Naive thymus-derived CD4-positive, alpha-beta T cell (primary cell): ENCODE data around the gene RNGTT. TPM values are rescaled to one million over a fixed set of nuclear protein-coding genes. Genes with fewer than 3 reads are reported as not detected.

Experiments
- ATAC-seq: fragments of 150-1000 bp; cut with Tn5 transposase; 2 replicates; pipeline ENCODE4 v1.10.0; 2021; ENCODE audit warnings: mild to moderate bottlenecking, moderate library complexity
- CTCF ChIA-PET: fragments of 350-600 bp; sonication (Branson Sonifier 250); formaldehyde crosslinking; loops from one replicate; lab custom pipeline; 2021; ENCODE audit warnings: antibody characterized with exemption; lab: Charles Lee
- POLR2A ChIA-PET: fragments of 350-600 bp; sonication (Branson Sonifier 250); formaldehyde crosslinking; loops from one replicate; lab custom pipeline; 2021; ENCODE audit warnings: antibody characterized with exemption, inconsistent platforms; lab: Charles Lee
- DNase-seq, 9 donors: peaks; one replicate each; pipeline versions ENCODE4 v3.0.0 to v3.0.0-alpha.2; 2020 to 2022; ENCODE audit warnings: mixed read lengths in 1 of 9
- H3K27ac ChIP-seq: one replicate; pipeline ENCODE4 v1.7.0; 2013; ENCODE audit warnings: mild to moderate bottlenecking, low read depth, low read length, moderate library complexity
- H3K27me3 ChIP-seq, 2 donors: one replicate each; pipeline ENCODE4 v1.7.0; 2013; ENCODE audit warnings: low read length in 2 of 2, mild to moderate bottlenecking in 2 of 2, moderate library complexity in 2 of 2; ENCODE audit not compliant: control insufficient read depth in 2 of 2, insufficient read depth in 2 of 2
- H3K36me3 ChIP-seq, 3 experiments: 1 replicate in 2 of 3; 2 replicates in 1 of 3; pipeline ENCODE4 v1.7.0; 2013; ENCODE audit warnings: low read length in 3 of 3, mild to moderate bottlenecking in 3 of 3, moderate library complexity in 1 of 3; ENCODE audit not compliant: insufficient read depth in 3 of 3, control insufficient read depth in 2 of 3
- H3K4me1 ChIP-seq, 2 donors: one replicate each; pipeline ENCODE4 v1.7.0; 2013; ENCODE audit warnings: low read length in 2 of 2, mild to moderate bottlenecking in 2 of 2, moderate library complexity in 1 of 2; ENCODE audit not compliant: control insufficient read depth in 2 of 2, insufficient read depth in 2 of 2
- H3K4me3 ChIP-seq: 2 replicates; pipeline ENCODE4 v1.7.0; 2013; ENCODE audit warnings: mild to moderate bottlenecking, low read length
- H3K9me3 ChIP-seq, 3 experiments: 1 replicate in 2 of 3; 2 replicates in 1 of 3; pipeline ENCODE4 v1.7.0; 2013; ENCODE audit warnings: low read length in 3 of 3; ENCODE audit not compliant: control insufficient read depth in 2 of 3
- H3K27ac Mint-ChIP-seq, 9 donors: one replicate each; pipeline ENCODE4 v1.8.0; 2020 to 2022; ENCODE audit warnings: mixed read lengths in 9 of 9, mild to moderate bottlenecking in 8 of 9, moderate library complexity in 5 of 9, inconsistent platforms in 2 of 9
- H3K27me3 Mint-ChIP-seq, 5 donors: one replicate each; pipeline ENCODE4 v1.8.0; 2021 to 2022; ENCODE audit warnings: mixed read lengths in 5 of 5, mild to moderate bottlenecking in 1 of 5
- H3K36me3 Mint-ChIP-seq, 5 donors: one replicate each; pipeline ENCODE4 v1.8.0; 2020 to 2022; ENCODE audit warnings: mixed read lengths in 5 of 5, mild to moderate bottlenecking in 3 of 5, inconsistent platforms in 1 of 5
- H3K4me1 Mint-ChIP-seq, 7 donors: one replicate each; pipeline ENCODE4 v1.8.0; 2020 to 2022; ENCODE audit warnings: mixed read lengths in 7 of 7, mild to moderate bottlenecking in 3 of 7, inconsistent platforms in 1 of 7
- H3K4me3 Mint-ChIP-seq, 10 donors: one replicate each; pipeline ENCODE4 v1.8.0; 2020 to 2022; ENCODE audit warnings: mild to moderate bottlenecking in 10 of 10, mixed read lengths in 10 of 10, moderate library complexity in 6 of 10, inconsistent platforms in 2 of 10
- H3K9me3 Mint-ChIP-seq, 11 donors: one replicate each; pipeline ENCODE4 v1.8.0; 2020 to 2022; ENCODE audit warnings: mixed read lengths in 11 of 11, mild to moderate bottlenecking in 4 of 11, inconsistent platforms in 1 of 11, moderate library complexity in 1 of 11
- intact Hi-C, 2 donors: fragments of 100-400 bp; cut with micrococcal nuclease; formaldehyde crosslinking; loops; one replicate each; pipeline ENCODE4 v1.15.1; 2023
- polyA plus RNA-seq, 2 donors: library from polyadenylated mRNA; unstranded; fragments of 300-500 nt; fragmentation: Illumina TruSeq; gene quantifications; one replicate each; pipeline ENCODE4 v1.2.3, GENCODE V29; 2021
- total RNA-seq, 6 experiments: library from RNA in 5 of 6; stranded (reverse) in 5 of 6; gene quantifications; 1 replicate in 5 of 6; 2 replicates in 1 of 6; pipeline ENCODE4 v1.2.3 and lab custom pipeline; 2021 to 2026

RNGTT gene
- total and polyA plus RNA-seq, 7 experiments from 2014 or later, result 15.4 to 26.5 (median 19.3) TPM

GRCh38 chr6:88651400-88651799, 312.0 kb downstream of the RNGTT start:
- Mint-ChIP-seq H3K9me3 (peaks cover 0 to 14% (median 3%) of the 10 kb centered on the region in 11 donors), H3K36me3 (peaks cover 1 to 49% (median 29%) of the 10 kb centered on the region in 5 donors), H3K4me3 (no peak overlapping the region), H3K4me1 (peaks cover 0 to 4% (median 0%) of the 10 kb centered on the region in 7 donors), H3K27me3 (no peaks in the 10 kb centered on the region), H3K27ac (no peak overlapping the region)
- no peaks in the 10 kb centered on the region for H3K27me3 ChIP-seq
- H3K4me3 ChIP-seq, result no peak overlapping the region
- ChIA-PET CTCF (no interaction called here), POLR2A (no interaction called here)
- no peaks in the 10 kb centered on the region for H3K36me3 ChIP-seq
- H3K27ac ChIP-seq, result no peak overlapping the region
- no peaks in the 10 kb centered on the region for H3K4me1 ChIP-seq
- no peak for ATAC-seq
- DNase-seq, result no peak
- intact Hi-C loops, result no loop called here
- H3K9me3 ChIP-seq, result no peaks in the 10 kb centered on the region

- DNase-seq, result no peak
- Histone ChIP-seq H3K27me3 (no peaks in the 10 kb centered on the region), H3K4me3 (no peak overlapping the region), H3K9me3 (no peaks in the 10 kb centered on the region), H3K36me3 (no peaks in the 10 kb centered on the region), H3K4me1 (no peaks in the 10 kb centered on the region), H3K27ac (no peak overlapping the region)
- H3K9me3 Mint-ChIP-seq, result peaks cover 0 to 13% (median 3%) of the 10 kb centered on the region in 11 donors
- H3K4me3 Mint-ChIP-seq, result no peak overlapping the region
- ChIA-PET CTCF (no interaction called here), POLR2A (no interaction called here)
- peaks cover 0 to 4% (median 0%) of the 10 kb centered on the region in 7 donors for H3K4me1 Mint-ChIP-seq
- H3K27me3 Mint-ChIP-seq, result no peaks in the 10 kb centered on the region
- intact Hi-C loops, result no loop called here
- peaks cover 1 to 45% (median 29%) of the 10 kb centered on the region in 5 donors for H3K36me3 Mint-ChIP-seq
- ATAC-seq, result no peak
- no peak overlapping the region for H3K27ac Mint-ChIP-seq
Measured at GRCh38 chr6:88650979-88651378, 312.4 kb downstream of the RNGTT start.

GRCh38 chr6:88650029-88650619, 313.3 kb downstream of the RNGTT start:
- DNase-seq (no peak), ATAC-seq (no peak)
- Histone ChIP-seq H3K9me3 (no peaks in the 10 kb centered on the region), H3K36me3 (no peaks in the 10 kb centered on the region), H3K4me1 (no peaks in the 10 kb centered on the region), H3K27ac (no peak overlapping the region), H3K27me3 (no peaks in the 10 kb centered on the region), H3K4me3 (no peak overlapping the region)
- Mint-ChIP-seq H3K27ac (no peak overlapping the region), H3K9me3 (peaks cover 0 to 13% (median 3%) of the 10 kb centered on the region in 11 donors), H3K27me3 (no peaks in the 10 kb centered on the region), H3K4me1 (peaks cover 0 to 4% (median 0%) of the 10 kb centered on the region in 7 donors), H3K36me3 (peaks cover 1 to 39% (median 29%) of the 10 kb centered on the region in 5 donors), H3K4me3 (no peak overlapping the region)
- intact Hi-C loops, result no loop called here
- POLR2A ChIA-PET, result no interaction called here
- CTCF ChIA-PET, result no interaction called here

- Histone ChIP-seq H3K27ac (no peak overlapping the region), H3K4me3 (no peak overlapping the region)
Measured at GRCh38 chr6:88641178-88641903, 322.1 kb downstream of the RNGTT start.

GRCh38 chr6:88637761-88638545, 325.5 kb downstream of the RNGTT start:
- H3K27me3 ChIP-seq, result no peaks in the 10 kb centered on the region
- H3K27ac ChIP-seq, result no peak overlapping the region
- no peaks in the 10 kb centered on the region for H3K9me3 Mint-ChIP-seq
- peaks cover 0 to 11% (median 5%) of the 10 kb centered on the region in 7 donors for H3K4me1 Mint-ChIP-seq
- no peak overlapping the region for H3K4me3 ChIP-seq
- no peaks in the 10 kb centered on the region for H3K4me1 ChIP-seq
- CTCF ChIA-PET, result no interaction called here
- no peaks in the 10 kb centered on the region for H3K36me3 ChIP-seq
- intact Hi-C loops, result no loop called here
- ATAC-seq (no peak), DNase-seq (no peak)
- POLR2A ChIA-PET, result no interaction called here
- no peaks in the 10 kb centered on the region for H3K27me3 Mint-ChIP-seq
- H3K27ac Mint-ChIP-seq, result no peak overlapping the region
- no peak overlapping the region for H3K4me3 Mint-ChIP-seq
- H3K9me3 ChIP-seq, result no peaks in the 10 kb centered on the region
- peaks cover 0 to 18% (median 0%) of the 10 kb centered on the region in 5 donors for H3K36me3 Mint-ChIP-seq

More at GRCh38 chr6:88641178-88641903, 322.1 kb downstream of the RNGTT start:
- Histone ChIP-seq H3K36me3 (no peaks in the 10 kb centered on the region), H3K27me3 (no peaks in the 10 kb centered on the region), H3K9me3 (no peaks in the 10 kb centered on the region), H3K4me1 (no peaks in the 10 kb centered on the region)
- Mint-ChIP-seq H3K4me1 (peaks cover 0 to 16% (median 8%) of the 10 kb centered on the region in 7 donors), H3K4me3 (no peak overlapping the region), H3K9me3 (no peaks in the 10 kb centered on the region), H3K36me3 (peaks cover 0 to 6% (median 0%) of the 10 kb centered on the region in 5 donors), H3K27me3 (no peaks in the 10 kb centered on the region), H3K27ac (no peak overlapping the region)
- DNase-seq (no peak), ATAC-seq (no peak)
- CTCF ChIA-PET, result interaction anchor here (0.6 kb wide), 1 partner anchor 11 kb away, joined by 3 read pairs; no protein-coding TSS in a partner anchor
- intact Hi-C loops, result no loop called here
- POLR2A ChIA-PET, result no interaction called here

GRCh38 chr6:88636871-88637270, 326.5 kb downstream of the RNGTT start:
- H3K36me3 ChIP-seq, result no peaks in the 10 kb centered on the region
- ChIA-PET POLR2A (no interaction called here), CTCF (no interaction called here)
- no peaks in the 10 kb centered on the region for H3K9me3 ChIP-seq
- Mint-ChIP-seq H3K9me3 (no peaks in the 10 kb centered on the region), H3K4me3 (no peak overlapping the region), H3K27me3 (no peaks in the 10 kb centered on the region), H3K27ac (no peak overlapping the region), H3K36me3 (peaks cover 0 to 23% (median 5%) of the 10 kb centered on the region in 5 donors), H3K4me1 (peaks cover 0 to 21% (median 5%) of the 10 kb centered on the region in 7 donors)
- H3K27ac ChIP-seq, result no peak overlapping the region
- H3K4me1 ChIP-seq, result no peaks in the 10 kb centered on the region
- H3K4me3 ChIP-seq, result no peak overlapping the region
- no peak for ATAC-seq
- intact Hi-C loops, result no loop called here
- no peaks in the 10 kb centered on the region for H3K27me3 ChIP-seq
- no peak for DNase-seq
